HG03045 (cell line): ENCODE measurements around the gene GVQW3.

Experiments used
- ATAC-seq: cut with Tn5 transposase; IDR thresholded peaks from one replicate; pipeline ENCODE4 v1.9.1; 2021; ENCODE audit warnings: mild to moderate bottlenecking, moderate library complexity; ENCODE audit not compliant: unreplicated experiment

The GVQW3 gene

GRCh38 chr11:76380977-76381719 is at the start of gene GVQW3, which contains the start of gene THAP12:
Gene GVQW3, plus strand, starts transcription at chr11:76381323. Its CDS starts 506 bp downstream, at chr11:76381829.
Gene THAP12, minus strand, starts transcription at chr11:76381132. Its CDS starts 296 bp downstream, at chr11:76380836.
- ATAC-seq: peak; percentile 76

- ATAC-seq: no peak
Measured at GRCh38 chr11:76334826-76335389, 46.2 kb upstream of the GVQW3 start.

- no peak for ATAC-seq
Measured at GRCh38 chr11:76335842-76336241, 45.3 kb upstream of the GVQW3 start.

- ATAC-seq: no peak
Measured at GRCh38 chr11:76336597-76336996, 44.5 kb upstream of the GVQW3 start.

- no peak for ATAC-seq
Measured at GRCh38 chr11:76337469-76337868, 43.7 kb upstream of the GVQW3 start.

GRCh38 chr11:76337923-76338322 is 43.2 kb upstream of the GVQW3 start:
- no peak for ATAC-seq

GRCh38 chr11:76339221-76339620 is 41.9 kb upstream of the GVQW3 start:
- ATAC-seq: no peak

GRCh38 chr11:76347466-76347865 is 33.7 kb upstream of the GVQW3 start:
- ATAC-seq: no peak

- ATAC-seq: no peak
Measured at GRCh38 chr11:76348348-76348747, 32.8 kb upstream of the GVQW3 start.

GRCh38 chr11:76355172-76355571 is 26.0 kb upstream of the GVQW3 start:
- no peak for ATAC-seq

- no peak for ATAC-seq
Measured at GRCh38 chr11:76361374-76361773, 19.7 kb upstream of the GVQW3 start.

GRCh38 chr11:76361776-76362175 is 19.3 kb upstream of the GVQW3 start:
- no peak for ATAC-seq

GRCh38 chr11:76362716-76363115 is 18.4 kb upstream of the GVQW3 start:
- no peak for ATAC-seq

- no peak for ATAC-seq
Measured at GRCh38 chr11:76365038-76365679, 16.0 kb upstream of the GVQW3 start.

GRCh38 chr11:76368490-76368889 is 12.6 kb upstream of the GVQW3 start:
- no peak for ATAC-seq

- no peak for ATAC-seq
Measured at GRCh38 chr11:76369406-76369805, 11.7 kb upstream of the GVQW3 start.

- peak; percentile 71 for ATAC-seq
Measured at GRCh38 chr11:76371170-76371569, 10.0 kb upstream of the GVQW3 start.

- ATAC-seq: no peak
Measured at GRCh38 chr11:76376746-76377558, 4.2 kb upstream of the GVQW3 start.

GRCh38 chr11:76379807-76380158 is 1.3 kb upstream of the GVQW3 start:
- no peak for ATAC-seq

- peak; percentile 18 for ATAC-seq
Measured at GRCh38 chr11:76380159-76380976, 755 bp upstream of the GVQW3 start.
